GM12875 (cell line): ENCODE measurements around the gene GOLGA6L22.
"Not testable (repeated sequence)": the region's sequence is repeated elsewhere in the genome, so short reads cannot be mapped to it uniquely, and the experiment has no call there.

Experiments used
- H3K4me3 ChIP-seq: one replicate; pipeline ENCODE4 v1.5.1; 2011; ENCODE audit warnings: low read depth, low read length, control low read depth
- TF ChIP-seq, protein P1 (sequence below): IDR thresholded peaks from 2 replicates; pipeline ENCODE4 v1.5.1; 2011; ENCODE audit warnings: low read depth, mild to moderate bottlenecking, control low read depth, inconsistent platforms, low read length, moderate library complexity, borderline replicate concordance; ENCODE audit not compliant: insufficient read depth

GOLGA6L22 gene, protein sequence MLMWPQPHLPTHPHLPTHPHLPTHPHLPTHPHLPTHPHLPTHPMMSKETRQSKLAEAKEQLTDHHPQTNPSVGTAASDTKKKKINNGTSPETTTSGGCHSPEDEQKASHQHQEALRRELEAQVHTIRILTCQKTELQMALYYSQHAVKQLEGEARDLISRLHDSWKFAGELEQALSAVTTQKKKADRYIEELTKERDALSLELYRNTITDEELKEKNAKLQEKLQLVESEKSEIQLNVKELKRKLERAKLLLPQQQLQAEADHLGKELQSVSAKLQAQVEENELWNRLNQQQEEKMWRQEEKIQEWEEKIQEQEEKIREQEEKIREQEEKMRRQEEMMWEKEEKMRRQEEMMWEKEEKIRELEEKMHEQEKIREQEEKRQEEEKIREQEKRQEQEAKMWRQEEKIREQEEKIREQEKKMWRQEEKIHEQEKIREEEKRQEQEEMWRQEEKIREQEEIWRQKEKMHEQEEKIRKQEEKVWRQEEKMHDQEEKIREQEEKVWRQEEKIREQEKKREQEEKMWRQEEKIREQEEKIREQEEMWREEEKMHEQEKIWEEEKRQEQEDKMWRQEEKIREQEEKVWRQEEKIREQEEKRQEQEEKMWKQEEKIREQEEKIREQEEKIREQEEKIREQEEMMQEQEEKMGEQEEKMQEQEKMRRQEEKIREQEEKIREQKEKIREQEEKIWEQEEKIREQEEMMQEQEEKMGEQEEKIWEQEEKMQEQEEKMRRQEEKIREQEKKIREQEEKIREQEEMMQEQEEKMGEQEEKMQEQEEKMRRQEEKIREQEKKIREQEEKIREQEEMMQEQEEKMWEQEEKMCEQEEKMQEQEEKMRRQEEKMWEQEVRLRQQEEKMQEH

DNA sequence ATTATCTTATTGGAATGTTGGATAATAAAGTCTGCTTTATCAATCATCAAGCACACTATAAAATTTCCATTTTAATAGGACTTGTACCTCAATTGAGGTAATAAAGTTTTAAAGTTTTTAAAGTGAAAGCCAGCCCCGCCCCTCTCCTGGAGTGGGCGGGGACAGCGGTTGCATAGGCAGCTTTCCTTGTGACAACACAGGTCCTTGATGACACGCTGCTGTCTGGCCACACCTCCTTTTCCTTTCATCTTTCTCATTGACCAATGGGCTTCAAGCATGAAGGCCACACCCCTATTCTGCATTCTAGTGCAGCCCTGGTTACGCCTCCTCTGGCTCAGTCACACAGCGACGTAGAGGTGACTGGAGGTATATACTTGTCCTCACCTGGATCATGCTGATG, at the start of gene GOLGA6L22:
Gene GOLGA6L22 (plus strand): TSS at position 301 of the 400 bp plus-strand sequence. CDS start 91 bp downstream, at position 392.
- not testable (repeated sequence) for H3K4me3 ChIP-seq

DNA sequence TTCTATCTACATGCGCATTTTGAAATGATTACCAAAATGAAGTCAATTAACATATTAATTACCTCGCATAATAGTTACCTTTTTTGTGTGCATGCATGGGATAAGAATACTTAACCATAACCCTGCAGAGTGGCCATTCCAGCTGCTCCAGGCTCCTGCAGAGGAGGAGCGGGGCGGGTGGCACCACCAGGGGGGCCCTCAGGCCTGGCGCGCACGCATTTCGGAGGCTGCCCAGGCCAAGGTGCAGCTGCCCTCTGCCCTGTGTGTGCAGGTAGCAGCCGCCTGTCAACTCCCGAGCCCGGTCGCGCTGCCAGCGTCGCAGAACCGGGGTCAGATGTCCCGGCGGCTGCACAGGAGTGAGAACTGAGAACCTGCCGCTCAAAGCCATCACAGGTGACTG, 41.4 kb upstream of the GOLGA6L22 start:
- not testable (repeated sequence) for H3K4me3 ChIP-seq

DNA sequence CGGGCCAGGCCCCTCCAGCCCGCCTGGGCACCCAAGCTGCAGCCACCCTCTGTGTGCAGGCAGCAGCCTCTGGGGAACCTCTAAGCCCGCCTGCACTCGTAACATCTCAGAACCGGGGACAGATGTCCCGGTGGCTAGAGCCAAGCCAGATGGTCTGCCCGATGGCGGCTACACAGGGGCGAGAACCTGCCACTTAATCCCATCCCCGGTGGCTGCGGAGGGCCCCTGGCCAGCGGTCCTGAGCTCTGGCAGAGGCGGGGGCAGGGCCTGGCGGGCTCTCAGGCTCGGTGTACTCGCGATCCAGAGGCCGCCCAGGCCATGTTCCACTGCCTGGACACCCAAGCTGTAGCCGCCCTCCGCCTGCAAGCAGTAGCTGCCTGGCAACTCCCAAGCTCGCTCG, 40.9 kb upstream of the GOLGA6L22 start:
- H3K4me3 ChIP-seq = not testable (repeated sequence)

DNA sequence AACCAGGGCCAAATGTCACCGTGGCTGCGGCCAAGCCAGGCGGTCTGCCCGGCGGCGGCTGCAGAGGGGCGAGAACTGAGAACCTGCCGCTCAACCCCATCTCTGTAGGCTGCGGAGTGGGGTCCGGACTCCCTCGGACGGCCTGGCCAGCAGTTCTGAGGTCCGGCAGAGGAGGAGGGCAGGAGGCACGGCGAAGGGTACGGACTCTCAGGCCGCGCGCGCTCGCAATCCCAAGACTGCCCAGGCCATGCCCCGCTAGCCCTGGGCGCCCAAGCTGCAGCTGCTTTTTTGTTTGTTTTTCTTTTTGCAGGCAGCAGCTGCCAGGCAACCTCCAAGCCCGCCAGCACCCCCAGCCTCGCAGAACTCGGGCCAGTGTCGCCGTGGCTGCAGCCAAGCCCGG, 40.5 kb upstream of the GOLGA6L22 start:
- H3K4me3 ChIP-seq = not testable (repeated sequence)

DNA sequence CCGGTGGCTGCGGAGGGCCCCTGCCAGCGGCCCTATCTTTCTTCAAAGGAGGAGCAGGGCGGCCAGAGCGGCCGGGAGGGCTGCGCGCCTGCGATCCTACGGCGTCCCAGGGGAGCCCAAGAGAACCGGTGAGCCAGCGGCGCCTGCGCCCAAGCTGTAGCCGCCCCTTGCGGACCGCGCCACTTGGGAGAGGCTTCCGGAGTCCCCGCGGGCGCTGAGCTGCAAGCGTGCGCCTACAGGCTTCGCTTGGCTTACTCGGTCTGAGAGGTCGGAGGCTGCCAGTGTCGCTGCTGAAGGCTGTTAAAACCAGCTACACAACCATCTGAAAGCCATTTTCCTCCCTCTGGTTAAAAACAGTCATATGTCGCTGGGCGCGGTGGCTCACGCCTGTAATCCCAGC, 40.0 kb upstream of the GOLGA6L22 start:
- not testable (repeated sequence) for H3K4me3 ChIP-seq

DNA sequence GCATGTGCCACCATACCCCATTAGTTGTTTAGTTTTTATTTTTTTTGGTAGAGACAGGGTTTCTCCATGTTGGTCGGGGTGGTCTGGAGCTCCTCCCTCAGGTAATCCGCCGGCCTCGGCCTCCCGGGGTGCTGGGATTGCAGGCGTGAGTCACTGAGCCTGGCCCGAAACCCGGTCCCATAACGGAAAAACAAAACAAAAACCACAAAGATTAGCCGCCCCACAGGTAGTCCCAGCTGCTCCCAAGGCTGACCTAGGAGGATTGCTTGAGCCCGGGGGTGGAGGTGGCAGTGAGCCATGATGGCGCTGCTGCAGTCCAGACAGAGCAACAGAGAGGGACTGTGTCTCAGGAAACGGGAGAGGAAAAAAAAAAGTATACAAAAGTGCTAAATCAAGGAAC, 38.4 kb upstream of the GOLGA6L22 start:
- not testable (repeated sequence) for H3K4me3 ChIP-seq

DNA sequence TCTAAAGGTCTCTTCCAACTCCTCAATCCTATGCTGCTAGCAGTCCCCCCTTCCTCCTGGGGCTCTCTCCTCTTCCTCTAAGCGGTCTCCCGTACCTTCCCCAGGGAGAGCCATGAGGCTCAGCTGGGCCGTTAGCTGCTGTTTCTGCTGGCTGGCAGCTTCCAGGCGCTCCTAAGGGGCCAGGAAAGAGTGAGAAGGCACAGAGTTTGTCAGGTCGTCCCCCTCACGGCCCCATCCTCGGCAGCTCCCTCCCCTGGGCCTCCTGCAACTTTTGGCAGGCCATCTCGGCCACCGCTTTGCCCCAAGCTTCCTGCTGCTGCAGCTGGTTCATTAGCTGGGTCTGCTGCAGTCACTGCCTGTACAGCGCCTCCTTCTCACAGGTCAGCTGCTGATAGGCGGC, 29.3 kb upstream of the GOLGA6L22 start:
- H3K4me3 ChIP-seq = not testable (repeated sequence)

DNA sequence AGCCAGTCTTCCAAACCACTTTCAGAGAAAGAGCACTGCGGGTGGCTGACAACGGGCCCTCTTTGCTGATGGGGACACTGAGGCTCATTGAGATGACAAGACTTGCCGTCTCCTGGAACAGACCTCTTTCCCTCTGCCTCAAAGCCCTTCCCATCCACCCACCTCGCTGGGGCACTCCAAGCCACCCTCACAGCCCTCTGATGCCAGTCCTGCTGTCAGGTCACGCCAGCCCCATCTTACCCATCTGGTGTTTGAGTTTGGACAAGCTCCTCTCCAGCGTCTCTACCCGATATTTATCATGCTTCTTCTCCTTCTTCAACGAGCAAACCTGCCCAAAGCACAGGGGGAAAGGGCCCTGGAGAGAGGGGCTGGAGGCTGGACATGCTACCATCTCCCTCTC, 27.0 kb upstream of the GOLGA6L22 start:
- not testable (repeated sequence) for H3K4me3 ChIP-seq

DNA sequence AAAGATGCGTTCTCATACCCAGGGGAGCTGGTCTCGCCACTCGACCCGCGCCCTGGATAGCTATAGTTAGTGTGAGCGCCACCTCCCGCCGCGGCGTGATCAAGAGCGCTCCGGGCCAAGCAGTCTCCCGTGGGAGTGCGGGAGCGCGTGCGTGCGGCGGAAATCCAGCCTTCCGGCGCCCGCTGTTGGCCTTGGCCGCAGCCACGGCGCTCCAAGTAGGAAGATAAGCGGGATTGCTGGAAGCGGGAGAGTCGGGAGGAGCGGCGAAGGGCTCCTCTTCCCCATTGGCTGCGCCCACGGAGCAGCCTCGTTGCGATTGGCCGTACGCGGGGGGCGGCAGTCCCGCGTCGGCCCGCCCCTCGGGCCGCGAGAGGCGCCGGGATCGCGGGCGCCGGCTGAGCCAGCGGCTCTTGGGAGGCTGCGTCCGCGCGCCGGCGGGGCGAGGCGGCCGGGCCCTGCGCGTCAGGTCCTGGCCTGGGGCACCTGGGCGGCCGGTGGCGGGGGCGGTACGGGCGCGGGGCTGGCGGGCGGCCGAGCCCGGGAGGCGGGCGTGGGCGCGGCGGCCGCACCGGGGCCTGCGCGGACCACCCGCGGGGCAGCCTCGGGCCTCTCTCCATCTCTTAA, 35.9 kb downstream of the GOLGA6L22 start:
- peak overlapping the region; percentile 54 for H3K4me3 ChIP-seq
- TF ChIP-seq, protein P1, sequence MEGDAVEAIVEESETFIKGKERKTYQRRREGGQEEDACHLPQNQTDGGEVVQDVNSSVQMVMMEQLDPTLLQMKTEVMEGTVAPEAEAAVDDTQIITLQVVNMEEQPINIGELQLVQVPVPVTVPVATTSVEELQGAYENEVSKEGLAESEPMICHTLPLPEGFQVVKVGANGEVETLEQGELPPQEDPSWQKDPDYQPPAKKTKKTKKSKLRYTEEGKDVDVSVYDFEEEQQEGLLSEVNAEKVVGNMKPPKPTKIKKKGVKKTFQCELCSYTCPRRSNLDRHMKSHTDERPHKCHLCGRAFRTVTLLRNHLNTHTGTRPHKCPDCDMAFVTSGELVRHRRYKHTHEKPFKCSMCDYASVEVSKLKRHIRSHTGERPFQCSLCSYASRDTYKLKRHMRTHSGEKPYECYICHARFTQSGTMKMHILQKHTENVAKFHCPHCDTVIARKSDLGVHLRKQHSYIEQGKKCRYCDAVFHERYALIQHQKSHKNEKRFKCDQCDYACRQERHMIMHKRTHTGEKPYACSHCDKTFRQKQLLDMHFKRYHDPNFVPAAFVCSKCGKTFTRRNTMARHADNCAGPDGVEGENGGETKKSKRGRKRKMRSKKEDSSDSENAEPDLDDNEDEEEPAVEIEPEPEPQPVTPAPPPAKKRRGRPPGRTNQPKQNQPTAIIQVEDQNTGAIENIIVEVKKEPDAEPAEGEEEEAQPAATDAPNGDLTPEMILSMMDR = 0 out of 2 replicates have a peak, but pooled peaks have one; percentile 8

DNA sequence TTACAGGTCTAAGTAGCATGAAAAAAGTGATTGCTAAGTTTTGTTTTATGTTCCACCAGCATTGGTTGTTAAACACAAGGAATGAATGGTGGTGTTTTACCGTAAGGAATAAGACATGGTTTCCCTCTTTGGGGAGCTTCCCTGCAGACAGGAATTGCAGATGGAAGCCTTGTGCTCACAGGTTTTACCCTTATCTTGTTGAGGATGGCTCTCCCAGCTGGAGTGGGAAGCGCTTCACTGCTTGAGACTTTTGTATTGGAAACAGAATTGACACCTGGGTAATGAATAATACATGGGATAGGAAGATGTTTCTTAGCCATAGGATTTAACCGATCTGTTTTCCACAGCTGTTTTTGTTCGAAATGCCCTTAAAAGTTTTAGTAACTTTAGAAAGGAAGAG, 38.5 kb downstream of the GOLGA6L22 start:
- not testable (repeated sequence) for H3K4me3 ChIP-seq

DNA sequence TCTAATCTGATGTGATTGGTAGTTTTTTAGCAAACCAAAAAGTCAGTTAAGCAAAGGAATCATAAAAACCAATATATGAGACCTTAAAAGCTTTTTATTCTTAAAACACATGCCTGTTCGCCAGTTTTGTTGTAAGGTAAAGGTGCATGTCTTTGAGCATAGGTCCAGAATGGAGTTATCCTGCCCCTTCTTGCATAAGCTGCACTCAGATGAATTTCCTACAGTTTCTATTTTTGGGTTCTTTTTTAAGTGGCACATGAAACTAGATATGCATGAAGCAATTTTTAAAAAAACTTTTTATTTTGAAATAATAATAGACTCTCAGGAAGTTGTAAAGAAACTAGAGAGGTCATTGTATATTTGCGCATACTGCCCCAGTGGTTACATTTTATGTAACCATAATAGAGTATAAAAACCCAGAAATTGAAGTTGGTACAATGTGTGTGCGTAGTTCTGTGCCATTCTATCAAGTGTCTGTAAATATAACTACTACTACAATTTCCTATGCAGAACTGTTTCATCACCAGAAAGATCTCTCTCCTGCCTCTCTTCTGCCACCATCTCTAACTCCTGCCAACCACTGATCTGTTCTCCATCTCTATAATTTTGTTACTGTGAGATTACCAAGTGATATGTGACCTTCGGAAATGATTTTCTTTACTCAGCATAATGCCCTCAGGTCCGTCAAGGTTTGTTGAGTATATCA, 39.7 kb downstream of the GOLGA6L22 start:
- not testable (repeated sequence) for H3K4me3 ChIP-seq

DNA sequence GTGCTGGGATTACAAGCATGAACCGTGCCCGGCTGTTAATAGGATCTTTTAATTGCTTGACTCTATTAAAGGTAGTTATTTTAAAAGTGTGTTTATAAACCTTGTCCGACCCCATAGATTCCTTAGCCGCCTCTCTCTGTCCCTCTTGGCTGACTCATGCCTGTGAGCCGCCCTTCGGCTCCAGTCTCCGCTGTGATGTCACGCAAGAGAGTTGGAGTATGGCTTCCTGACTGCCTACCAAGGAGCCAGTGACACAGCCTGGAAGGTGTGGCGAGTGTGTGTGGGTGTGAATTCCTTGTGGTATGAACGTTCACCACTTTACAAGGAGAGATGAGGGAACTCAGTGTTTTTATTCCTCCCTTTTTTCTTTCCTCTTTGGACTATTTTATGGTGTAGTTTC, 43.6 kb downstream of the GOLGA6L22 start:
- H3K4me3 ChIP-seq = not testable (repeated sequence)

DNA sequence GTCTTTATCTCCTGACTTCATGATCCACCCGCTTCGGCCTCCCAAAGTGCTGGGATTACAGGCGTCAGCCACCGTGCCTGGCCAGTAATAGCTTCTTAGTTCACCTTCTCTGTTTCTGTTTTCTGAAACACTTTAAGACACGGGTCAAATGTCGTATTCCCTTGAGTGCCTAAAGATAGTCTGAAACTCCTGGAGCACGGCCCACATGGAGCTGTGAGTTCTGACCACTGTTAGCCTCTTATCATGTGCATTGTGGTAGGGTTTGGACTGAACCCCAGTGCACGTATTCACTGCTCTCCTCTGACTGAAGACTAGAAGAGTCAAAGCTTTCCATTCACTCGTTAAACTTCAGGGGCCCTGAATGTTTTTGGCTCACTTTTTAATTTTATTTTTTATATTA, 48.3 kb downstream of the GOLGA6L22 start:
- not testable (repeated sequence) for H3K4me3 ChIP-seq

DNA sequence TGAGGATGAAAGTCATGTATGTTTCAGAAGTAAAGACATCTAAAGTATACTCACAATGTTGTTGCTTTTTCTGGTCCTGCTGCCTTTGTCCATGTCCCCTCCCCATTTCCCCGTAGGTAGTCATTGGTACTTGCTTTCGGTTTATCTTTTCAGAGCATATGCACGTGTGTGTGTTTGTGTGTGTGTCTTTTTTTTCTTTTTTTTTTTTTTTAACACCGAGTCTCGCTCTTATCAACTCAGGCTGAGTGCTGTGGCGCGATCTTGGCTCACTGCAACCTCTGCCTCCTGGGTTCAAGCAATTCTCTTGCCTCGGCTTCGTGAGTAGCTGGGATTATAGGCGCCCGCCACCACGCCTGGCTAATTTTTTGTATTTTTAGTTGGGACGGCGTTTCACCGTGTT, 57.4 kb downstream of the GOLGA6L22 start:
- H3K4me3 ChIP-seq = not testable (repeated sequence)
